Measurements from ENCODE around the gene VAMP8.

The VAMP8 gene

GRCh38 chr2:85541753-85542457 is 35.5 kb upstream of the VAMP8 start:
- no peak for TF ChIP-seq POLR2AphosphoS5 (IDR thresholded peaks at IDR 0.05; ENCODE audit: low read depth, low read length)
- no peak; the same call in 1 of the 2 replicates for TF ChIP-seq SIN3A (IDR thresholded peaks at IDR 0.05; ENCODE audit: borderline replicate concordance, insufficient read depth, low read length)
- no peak for TF ChIP-seq TAF1 (IDR thresholded peaks at IDR 0.05; ENCODE audit: borderline replicate concordance, insufficient read depth, low read length)
- TF ChIP-seq REST (IDR thresholded peaks at IDR 0.05; ENCODE audit: insufficient read depth in 1 of 2, low read depth in 2 of 2, low read length in 2 of 2): no peak
- TF ChIP-seq FOXP2 (optimal IDR thresholded peaks at IDR 0.05; ENCODE audit: borderline replicate concordance, extremely low read depth, extremely low read length, insufficient read depth): no peak

- no peak for TF ChIP-seq POLR2AphosphoS5 (IDR thresholded peaks at IDR 0.05; ENCODE audit: low read depth, low read length)
- no peak for TF ChIP-seq TAF1 (IDR thresholded peaks at IDR 0.05; ENCODE audit: borderline replicate concordance, insufficient read depth, low read length)
Observed at GRCh38 chr2:85542777-85543176, 34.6 kb upstream of the VAMP8 start.

GRCh38 chr2:85544915-85545779 is 32.2 kb upstream of the VAMP8 start:
- TF ChIP-seq POLR2AphosphoS5 (IDR thresholded peaks at IDR 0.05; ENCODE audit: low read depth, low read length): peak; percentile 16; the same call in 1 of the 2 replicates

- no peak for TF ChIP-seq REST (IDR thresholded peaks at IDR 0.05; ENCODE audit: insufficient read depth in 1 of 2, low read depth in 2 of 2, low read length in 2 of 2)
- no peak for TF ChIP-seq TAF1 (IDR thresholded peaks at IDR 0.05; ENCODE audit: borderline replicate concordance, insufficient read depth, low read length)
- TF ChIP-seq FOXP2 (optimal IDR thresholded peaks at IDR 0.05; ENCODE audit: borderline replicate concordance, extremely low read depth, extremely low read length, insufficient read depth): no peak
- TF ChIP-seq POLR2AphosphoS5 (IDR thresholded peaks at IDR 0.05; ENCODE audit: low read depth, low read length): no peak
- TF ChIP-seq SIN3A (IDR thresholded peaks at IDR 0.05; ENCODE audit: borderline replicate concordance, insufficient read depth, low read length): no peak
Observed at GRCh38 chr2:85545780-85546240, 31.6 kb upstream of the VAMP8 start.

GRCh38 chr2:85547089-85547858 is 30.1 kb upstream of the VAMP8 start:
- TF ChIP-seq SIN3A (IDR thresholded peaks at IDR 0.05; ENCODE audit: borderline replicate concordance, insufficient read depth, low read length): no peak
- TF ChIP-seq POLR2AphosphoS5 (IDR thresholded peaks at IDR 0.05; ENCODE audit: low read depth, low read length): no peak
- no peak for TF ChIP-seq FOXP2 (optimal IDR thresholded peaks at IDR 0.05; ENCODE audit: borderline replicate concordance, extremely low read depth, extremely low read length, insufficient read depth)
- TF ChIP-seq TAF1 (IDR thresholded peaks at IDR 0.05; ENCODE audit: borderline replicate concordance, insufficient read depth, low read length): no peak
- TF ChIP-seq REST (IDR thresholded peaks at IDR 0.05; ENCODE audit: insufficient read depth in 1 of 2, low read depth in 2 of 2, low read length in 2 of 2): no peak

All from PFSK-1 (cell line).